ENCODE data around the gene PTGES2. TPM values are rescaled to one million over a fixed set of nuclear protein-coding genes. Genes with fewer than 3 reads are reported as not detected.

The PTGES2 gene
- total RNA-seq, 1 experiment from 2014 or later = 76.8 TPM

DNA sequence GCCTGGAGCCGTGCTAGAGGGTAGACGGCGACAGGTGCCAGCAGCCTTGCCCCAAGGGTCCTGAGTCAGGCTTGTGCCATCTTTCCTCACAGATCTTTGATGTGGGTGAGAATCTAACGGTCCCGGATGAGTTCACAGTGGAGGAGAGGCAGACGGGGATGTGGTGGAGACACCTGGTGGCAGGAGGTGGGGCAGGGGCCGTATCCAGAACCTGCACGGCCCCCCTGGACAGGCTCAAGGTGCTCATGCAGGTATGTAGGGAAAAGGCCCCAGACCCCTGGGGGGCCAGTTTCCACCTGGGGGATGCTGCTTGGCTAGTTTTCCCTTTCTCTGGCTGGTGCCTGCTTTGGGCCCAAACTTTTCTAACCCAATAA lies 24.0 kb downstream of the PTGES2 start:
- in situ Hi-C loops (cut with HindIII; ENCODE audit: low pct_unique_long_range_greater_than_20kb, low sequenced_read_pairs) (no loop called here), intact Hi-C loops (cut with micrococcal nuclease; ENCODE audit: unreplicated experiment) (no loop called here)
- BruUV-seq (replicated peaks) = no TSS peak
- ChIA-PET CTCF (interaction anchor here (0.6 kb wide), 1 partner anchor 85 kb away, joined by 8 read pairs; no protein-coding TSS in a partner anchor), POLR2A (no interaction called here)
- Histone ChIP-seq H3K9me3 (ENCODE audit: control insufficient read depth, insufficient read depth, low read depth, low read length) (no peaks in the 10 kb centered on the region), H3K27me3 (ENCODE audit: control insufficient read depth, insufficient read depth, low read length) (no peaks in the 10 kb centered on the region), H3K4me3 (ENCODE audit: low read depth in 2 of 2, low read length in 2 of 2) (no peak overlapping the region), H3K36me3 (ENCODE audit: control insufficient read depth, insufficient read depth, low read length) (no peaks in the 10 kb centered on the region), H3K4me1 (ENCODE audit: control insufficient read depth, insufficient read depth, low read length) (peaks cover 2% of the 10 kb centered on the region; the same call in 1 of the 2 replicates), H3K27ac (ENCODE audit: low read length) (no peak overlapping the region)
- TF ChIP-seq TCF7L2 (IDR thresholded peaks at IDR 0.05; ENCODE audit: low read depth, low read length) = no peak
- TF ChIP-seq, protein P1, sequence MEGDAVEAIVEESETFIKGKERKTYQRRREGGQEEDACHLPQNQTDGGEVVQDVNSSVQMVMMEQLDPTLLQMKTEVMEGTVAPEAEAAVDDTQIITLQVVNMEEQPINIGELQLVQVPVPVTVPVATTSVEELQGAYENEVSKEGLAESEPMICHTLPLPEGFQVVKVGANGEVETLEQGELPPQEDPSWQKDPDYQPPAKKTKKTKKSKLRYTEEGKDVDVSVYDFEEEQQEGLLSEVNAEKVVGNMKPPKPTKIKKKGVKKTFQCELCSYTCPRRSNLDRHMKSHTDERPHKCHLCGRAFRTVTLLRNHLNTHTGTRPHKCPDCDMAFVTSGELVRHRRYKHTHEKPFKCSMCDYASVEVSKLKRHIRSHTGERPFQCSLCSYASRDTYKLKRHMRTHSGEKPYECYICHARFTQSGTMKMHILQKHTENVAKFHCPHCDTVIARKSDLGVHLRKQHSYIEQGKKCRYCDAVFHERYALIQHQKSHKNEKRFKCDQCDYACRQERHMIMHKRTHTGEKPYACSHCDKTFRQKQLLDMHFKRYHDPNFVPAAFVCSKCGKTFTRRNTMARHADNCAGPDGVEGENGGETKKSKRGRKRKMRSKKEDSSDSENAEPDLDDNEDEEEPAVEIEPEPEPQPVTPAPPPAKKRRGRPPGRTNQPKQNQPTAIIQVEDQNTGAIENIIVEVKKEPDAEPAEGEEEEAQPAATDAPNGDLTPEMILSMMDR (IDR thresholded peaks at IDR 0.05) = no peak
- TF ChIP-seq POLR2AphosphoS5 (IDR thresholded peaks at IDR 0.05; ENCODE audit: low read depth, low read length) = no peak
- no peak for TF ChIP-seq SIN3A (IDR thresholded peaks at IDR 0.05; ENCODE audit: borderline replicate concordance, insufficient read depth, low read depth, low read length)
- TF ChIP-seq, protein P2, sequence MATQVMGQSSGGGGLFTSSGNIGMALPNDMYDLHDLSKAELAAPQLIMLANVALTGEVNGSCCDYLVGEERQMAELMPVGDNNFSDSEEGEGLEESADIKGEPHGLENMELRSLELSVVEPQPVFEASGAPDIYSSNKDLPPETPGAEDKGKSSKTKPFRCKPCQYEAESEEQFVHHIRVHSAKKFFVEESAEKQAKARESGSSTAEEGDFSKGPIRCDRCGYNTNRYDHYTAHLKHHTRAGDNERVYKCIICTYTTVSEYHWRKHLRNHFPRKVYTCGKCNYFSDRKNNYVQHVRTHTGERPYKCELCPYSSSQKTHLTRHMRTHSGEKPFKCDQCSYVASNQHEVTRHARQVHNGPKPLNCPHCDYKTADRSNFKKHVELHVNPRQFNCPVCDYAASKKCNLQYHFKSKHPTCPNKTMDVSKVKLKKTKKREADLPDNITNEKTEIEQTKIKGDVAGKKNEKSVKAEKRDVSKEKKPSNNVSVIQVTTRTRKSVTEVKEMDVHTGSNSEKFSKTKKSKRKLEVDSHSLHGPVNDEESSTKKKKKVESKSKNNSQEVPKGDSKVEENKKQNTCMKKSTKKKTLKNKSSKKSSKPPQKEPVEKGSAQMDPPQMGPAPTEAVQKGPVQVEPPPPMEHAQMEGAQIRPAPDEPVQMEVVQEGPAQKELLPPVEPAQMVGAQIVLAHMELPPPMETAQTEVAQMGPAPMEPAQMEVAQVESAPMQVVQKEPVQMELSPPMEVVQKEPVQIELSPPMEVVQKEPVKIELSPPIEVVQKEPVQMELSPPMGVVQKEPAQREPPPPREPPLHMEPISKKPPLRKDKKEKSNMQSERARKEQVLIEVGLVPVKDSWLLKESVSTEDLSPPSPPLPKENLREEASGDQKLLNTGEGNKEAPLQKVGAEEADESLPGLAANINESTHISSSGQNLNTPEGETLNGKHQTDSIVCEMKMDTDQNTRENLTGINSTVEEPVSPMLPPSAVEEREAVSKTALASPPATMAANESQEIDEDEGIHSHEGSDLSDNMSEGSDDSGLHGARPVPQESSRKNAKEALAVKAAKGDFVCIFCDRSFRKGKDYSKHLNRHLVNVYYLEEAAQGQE (IDR thresholded peaks at IDR 0.05; ENCODE audit: insufficient read depth in 1 of 2, low read depth in 2 of 2, low read length in 1 of 2) = no peak
- ATAC-seq (no peak; the same call in 1 of the 2 replicates), DNase-seq (ENCODE audit: low read depth, low spot score) (no peak)

DNA sequence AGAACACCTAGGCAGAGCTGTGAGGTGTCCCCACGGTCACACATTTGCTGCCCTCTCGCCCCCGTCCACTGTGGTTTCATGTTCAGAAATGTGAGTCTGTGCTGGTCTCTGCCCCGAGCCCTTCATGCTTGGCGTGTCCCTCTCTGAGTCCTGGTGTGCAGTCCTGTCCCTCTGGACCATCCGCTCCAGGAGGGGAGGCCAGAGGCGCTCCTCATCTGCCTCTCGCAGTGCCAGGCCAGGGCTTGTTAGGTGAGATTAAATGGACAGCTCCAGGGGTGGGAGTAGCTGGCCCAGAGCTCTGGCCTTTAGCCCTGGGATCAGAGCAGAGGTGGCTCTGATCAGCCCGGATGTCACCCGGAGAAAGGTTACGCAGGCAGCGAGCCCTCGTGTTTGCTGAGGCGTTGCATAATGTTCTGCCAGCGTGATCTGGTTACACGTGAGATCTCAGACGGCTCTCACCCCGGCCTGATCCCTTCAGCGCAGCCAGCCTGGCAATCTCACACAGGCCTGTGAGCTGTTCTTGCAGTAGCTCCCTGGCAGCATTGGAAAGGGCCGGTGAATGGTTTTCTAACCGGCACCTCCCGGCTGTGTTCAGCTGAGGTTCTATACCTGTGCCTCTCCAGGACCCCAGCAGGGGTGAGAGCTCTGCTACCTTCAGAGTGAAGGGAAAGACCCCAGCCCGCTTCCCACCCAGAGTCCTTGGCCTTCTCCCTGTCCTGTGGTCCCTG lies 24.5 kb downstream of the PTGES2 start:
- Histone ChIP-seq H3K27me3 (ENCODE audit: control insufficient read depth, insufficient read depth, low read length) (no peaks in the 10 kb centered on the region), H3K36me3 (ENCODE audit: control insufficient read depth, insufficient read depth, low read length) (no peaks in the 10 kb centered on the region), H3K27ac (ENCODE audit: low read length) (no peak overlapping the region), H3K9me3 (ENCODE audit: control insufficient read depth, insufficient read depth, low read depth, low read length) (no peaks in the 10 kb centered on the region), H3K4me1 (ENCODE audit: control insufficient read depth, insufficient read depth, low read length) (peaks cover 7% of the 10 kb centered on the region), H3K4me3 (ENCODE audit: low read depth in 2 of 2, low read length in 2 of 2) (no peak overlapping the region)
- CTCF ChIA-PET = interaction anchor here (0.6 kb wide), 1 partner anchor 85 kb away, joined by 8 read pairs; no protein-coding TSS in a partner anchor
- BruUV-seq (replicated peaks) = no TSS peak
- TF ChIP-seq, protein P2 (IDR thresholded peaks at IDR 0.05; ENCODE audit: insufficient read depth in 1 of 2, low read depth in 2 of 2, low read length in 1 of 2) = no peak
- no peak for TF ChIP-seq SIN3A (IDR thresholded peaks at IDR 0.05; ENCODE audit: borderline replicate concordance, insufficient read depth, low read depth, low read length)
- intact Hi-C loops (cut with micrococcal nuclease; ENCODE audit: unreplicated experiment) = no loop called here
- ATAC-seq (peak; percentile 49; the same call in 1 of the 2 replicates), DNase-seq (ENCODE audit: low read depth, low spot score) (no peak)
- POLR2A ChIA-PET = no interaction called here
- in situ Hi-C loops (cut with HindIII; ENCODE audit: low pct_unique_long_range_greater_than_20kb, low sequenced_read_pairs) = no loop called here
